IPS-18c (cell line): ENCODE data around the gene APOF.
"Not testable (repeated sequence)": the region's sequence is repeated elsewhere in the genome, so short reads cannot be mapped to it uniquely, and the experiment has no call there.

ENCODE experiments used
- H3K4me3 ChIP-seq: 2 replicates; pipeline ENCODE4 v1.7.0; 2013; ENCODE audit warnings: low read depth, mild to moderate bottlenecking, low read length, moderate library complexity; ENCODE audit not compliant: insufficient read depth
- H3K9me3 ChIP-seq: one replicate; pipeline ENCODE4 v1.6.1; 2013; ENCODE audit warnings: mild to moderate bottlenecking, low read length, moderate library complexity; ENCODE audit not compliant: control insufficient read depth, insufficient read depth

Gene APOF

DNA sequence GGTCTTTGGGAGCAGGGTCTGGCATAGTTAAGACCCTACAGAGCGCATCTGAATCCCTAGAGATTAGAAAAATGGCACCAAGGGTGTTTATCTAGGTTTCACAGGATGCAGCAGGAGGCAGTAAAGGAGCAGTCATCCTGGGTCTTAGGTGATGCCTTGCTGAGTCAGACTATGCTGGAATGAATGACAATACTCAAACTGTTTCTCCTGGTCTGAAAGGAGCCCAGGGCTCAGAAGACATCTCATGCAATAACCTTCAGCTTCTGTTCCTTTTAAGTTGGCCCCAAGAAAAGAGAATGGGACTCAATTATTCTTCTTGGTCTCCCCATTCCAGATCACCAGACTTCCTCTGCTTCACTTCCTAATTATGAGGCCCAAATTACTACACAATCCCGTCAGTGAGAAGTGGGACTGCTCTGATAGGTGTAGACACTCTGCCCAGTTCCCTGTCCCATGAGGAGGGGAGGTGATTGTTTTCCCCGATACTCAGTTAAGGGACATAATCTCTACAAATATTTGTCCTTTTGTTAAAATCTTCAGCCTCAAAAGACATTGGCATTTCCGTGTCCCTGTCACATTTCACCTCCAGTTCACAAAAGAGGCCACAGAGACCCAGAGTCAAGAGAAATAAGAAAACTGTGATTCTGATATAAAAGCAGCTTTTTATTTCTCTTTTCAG, 14.8 kb upstream of the APOF start:
- H3K9me3 ChIP-seq = no peaks in the 10 kb centered on the region
- no peak overlapping the region for H3K4me3 ChIP-seq

DNA sequence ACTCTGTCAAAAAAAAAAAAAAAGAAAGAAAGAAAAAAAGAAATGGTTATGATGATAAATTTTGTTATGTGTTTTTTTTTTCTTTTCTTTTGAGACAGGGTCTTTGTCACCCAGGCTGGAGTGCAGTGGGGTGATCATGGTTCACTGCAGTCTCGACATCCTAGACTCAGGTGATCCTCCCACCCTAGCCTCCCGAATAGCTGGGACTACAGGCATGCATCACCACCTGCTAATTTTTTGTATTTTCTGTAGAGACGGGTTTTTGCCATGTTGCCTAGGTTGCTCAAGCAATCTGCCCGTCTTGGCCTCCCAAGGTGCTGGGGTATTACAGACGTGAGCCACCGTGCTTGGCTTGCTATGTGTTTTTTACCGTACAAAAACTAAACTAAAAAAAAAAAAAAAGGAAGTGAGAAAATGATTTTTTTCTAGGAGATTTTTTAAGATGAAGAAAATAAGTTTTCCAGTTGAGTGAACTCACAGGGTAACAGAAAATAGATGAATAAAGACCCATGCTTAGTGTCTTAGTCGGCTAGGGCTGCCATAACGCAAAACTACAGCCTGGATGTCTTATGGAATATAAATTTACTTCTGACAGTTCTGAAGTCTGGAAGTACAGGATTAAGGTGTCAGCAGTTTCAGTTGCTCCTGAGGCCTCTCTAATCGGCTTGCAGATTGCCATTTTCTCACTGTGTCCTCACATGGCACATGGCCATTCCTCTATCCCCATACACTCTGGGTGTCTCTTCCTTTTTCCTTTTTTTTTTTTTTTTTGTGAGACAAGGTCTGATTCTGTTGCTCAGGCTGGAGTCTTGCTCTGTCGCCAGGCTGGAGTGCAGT, 13.2 kb upstream of the APOF start:
- H3K9me3 ChIP-seq = no peaks in the 10 kb centered on the region
- H3K4me3 ChIP-seq = no peak overlapping the region

DNA sequence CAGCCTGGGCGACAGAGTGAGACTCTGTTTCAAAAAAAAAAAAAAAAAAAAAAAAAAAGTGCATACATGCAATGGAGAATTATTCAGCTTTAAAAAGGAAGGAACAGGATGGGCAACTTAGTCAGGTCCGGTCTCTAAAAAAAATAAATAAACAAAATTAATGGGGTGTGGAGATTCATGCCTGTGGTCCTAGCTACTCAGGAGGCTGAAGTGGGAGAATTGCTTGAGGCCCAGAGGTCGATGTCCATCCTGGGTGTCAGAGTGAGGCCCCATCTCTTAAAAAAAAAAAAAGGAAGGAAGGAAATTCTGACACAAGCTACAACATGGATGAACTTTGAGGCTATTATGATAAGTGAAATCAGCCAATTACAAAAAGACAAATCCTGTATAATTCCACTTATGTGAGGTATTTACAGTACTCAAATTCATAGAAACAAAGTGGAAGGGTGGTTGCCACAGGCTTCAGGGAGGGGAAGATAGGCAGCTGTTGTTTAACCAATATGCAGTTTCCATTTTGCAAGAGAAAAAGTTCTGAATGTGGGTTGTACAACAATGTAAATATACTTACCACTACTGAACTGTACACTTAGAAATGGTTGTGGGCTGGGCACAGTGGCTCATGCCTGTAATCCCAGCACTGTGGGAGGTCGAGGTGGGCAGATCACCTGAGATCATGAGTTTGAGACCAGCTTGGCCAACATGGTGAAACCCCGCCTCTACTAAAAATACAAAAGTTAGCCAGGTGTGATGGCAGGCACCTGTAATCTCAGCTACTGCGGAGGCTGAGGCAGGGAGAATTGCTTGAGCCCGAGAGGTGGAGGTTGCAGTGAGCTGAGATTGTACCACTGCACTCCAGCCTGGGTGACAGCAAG, 12.3 kb upstream of the APOF start:
- Histone ChIP-seq H3K4me3 (no peak overlapping the region), H3K9me3 (no peaks in the 10 kb centered on the region)

DNA sequence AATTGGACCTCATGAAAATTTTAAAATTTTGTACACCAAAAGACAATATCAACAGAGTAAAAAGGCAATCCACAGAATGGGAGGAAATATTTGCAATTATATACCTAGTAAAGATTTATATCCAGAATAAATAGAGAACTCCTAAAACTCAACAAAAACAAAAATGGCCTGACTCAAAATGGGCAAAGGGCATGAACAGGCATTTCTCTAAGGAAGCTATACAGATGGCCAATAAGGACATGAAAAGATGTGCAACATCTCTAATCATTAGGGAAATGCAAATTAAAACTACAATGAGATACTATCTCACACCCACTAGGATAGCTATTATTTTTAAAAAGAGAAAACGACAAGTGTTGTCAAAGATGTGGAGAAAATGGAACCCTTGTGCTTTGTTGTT, 10.9 kb upstream of the APOF start:
- Histone ChIP-seq H3K4me3 (no peak overlapping the region), H3K9me3 (no peaks in the 10 kb centered on the region)

DNA sequence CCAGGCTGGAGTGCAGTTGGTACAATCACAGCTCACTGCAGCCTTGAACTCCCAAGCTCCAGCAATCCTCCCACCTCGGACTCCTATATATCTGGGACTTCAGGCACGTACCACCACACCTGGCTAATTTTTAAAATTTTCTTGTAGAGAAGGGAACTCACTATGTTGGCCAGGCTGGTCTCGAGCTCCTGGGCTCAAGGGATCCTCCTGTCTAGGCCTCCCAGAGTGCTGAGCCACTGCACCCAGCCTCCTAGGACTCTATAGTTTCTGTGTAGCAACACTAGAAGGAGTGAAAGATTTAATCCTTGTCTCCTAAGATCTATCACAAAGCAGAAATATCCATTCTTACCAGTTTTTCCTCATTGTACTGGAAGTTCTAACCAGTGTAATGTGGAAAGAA, 4.3 kb upstream of the APOF start:
- H3K4me3 ChIP-seq = no peak overlapping the region
- peaks cover 2% of the 10 kb centered on the region for H3K9me3 ChIP-seq

DNA sequence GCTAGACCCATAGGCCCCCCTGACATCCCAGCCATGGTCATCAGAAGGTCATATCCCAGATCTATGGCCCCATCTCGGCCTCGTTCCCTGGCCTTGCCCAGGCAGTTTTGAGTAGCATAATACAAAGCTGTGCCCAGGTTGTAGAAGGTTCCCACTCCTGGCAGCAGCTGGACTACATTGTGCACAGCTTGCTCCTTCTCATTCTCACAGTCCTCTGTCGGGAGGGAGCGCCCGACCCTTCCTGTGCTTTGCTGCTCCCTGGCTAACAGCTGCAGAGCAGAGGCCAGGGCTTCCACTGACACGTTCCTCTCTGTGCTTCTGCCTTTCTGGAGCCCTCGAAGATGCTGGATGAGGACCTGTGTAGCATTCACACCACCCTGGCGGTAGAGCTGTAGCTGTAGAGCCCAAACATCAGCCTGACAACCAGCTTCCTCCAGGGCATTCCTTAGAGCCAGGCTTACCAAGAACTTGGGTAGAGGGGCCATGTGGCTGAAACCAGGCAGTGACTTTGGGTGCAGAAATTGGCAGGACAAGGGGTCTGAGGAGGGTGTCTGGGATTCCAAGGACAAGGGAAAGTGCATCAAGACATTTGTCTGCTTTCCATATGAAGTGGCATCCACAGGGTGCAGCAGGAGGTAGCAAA, 1.0 kb downstream of the APOF start:
- H3K4me3 ChIP-seq = no peak overlapping the region

DNA sequence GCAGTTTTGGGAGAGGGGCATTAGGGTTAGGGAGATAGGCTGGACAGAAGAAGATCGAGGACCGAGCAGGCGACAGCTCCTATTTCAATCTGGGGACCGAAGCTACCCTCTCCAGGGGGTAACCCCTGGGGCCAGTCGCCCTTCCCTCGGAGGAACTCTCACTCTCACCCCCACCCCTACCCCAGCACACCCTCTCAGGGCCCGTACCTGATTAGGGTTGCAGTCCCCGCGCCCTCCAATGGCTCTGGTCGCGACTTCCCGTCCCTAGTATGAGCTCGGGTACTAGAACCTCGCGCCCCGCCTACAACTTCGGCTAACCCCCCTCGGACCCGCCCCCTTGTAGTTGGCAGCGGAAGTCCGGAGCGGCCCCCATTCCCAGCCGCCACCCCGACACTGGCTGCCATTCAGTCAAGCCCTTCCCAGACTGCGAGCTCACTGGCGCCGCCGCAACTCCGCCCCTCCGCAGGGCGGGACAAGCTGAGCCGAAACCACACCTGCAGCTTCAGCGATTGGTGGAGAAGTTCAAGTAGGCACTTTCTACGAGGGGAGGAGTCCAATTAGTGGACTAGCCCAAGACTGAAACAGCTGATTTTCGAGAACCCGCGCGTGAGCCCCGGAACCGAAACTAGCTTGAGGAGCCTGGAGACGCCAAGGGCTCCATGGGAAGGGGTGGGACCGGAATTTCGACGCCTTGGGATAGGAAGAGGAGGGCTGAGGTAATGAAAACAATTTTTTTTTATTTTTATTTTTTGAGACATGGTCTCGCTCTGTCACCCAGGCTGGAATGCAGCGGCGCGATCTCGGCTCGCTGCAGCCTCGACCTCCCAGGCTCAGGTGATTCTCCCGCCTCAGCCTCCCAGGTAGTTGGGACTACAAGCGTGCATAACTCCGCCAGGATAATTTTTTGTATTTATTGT, 2.5 kb downstream of the APOF start, which contains the start of gene STAT2:
Gene STAT2 (minus strand): TSS at position 257 of the 917 bp plus-strand sequence. CDS start 3,536 bp downstream, outside the sequence.
- Histone ChIP-seq H3K4me3 (peak within 1 kb of the TSS; percentile 73), H3K9me3 (no peaks in the 10 kb centered on the region)

More for the DNA sequence above, 1.0 kb downstream of the APOF start:
- peaks cover 2% of the 10 kb centered on the region for H3K9me3 ChIP-seq

DNA sequence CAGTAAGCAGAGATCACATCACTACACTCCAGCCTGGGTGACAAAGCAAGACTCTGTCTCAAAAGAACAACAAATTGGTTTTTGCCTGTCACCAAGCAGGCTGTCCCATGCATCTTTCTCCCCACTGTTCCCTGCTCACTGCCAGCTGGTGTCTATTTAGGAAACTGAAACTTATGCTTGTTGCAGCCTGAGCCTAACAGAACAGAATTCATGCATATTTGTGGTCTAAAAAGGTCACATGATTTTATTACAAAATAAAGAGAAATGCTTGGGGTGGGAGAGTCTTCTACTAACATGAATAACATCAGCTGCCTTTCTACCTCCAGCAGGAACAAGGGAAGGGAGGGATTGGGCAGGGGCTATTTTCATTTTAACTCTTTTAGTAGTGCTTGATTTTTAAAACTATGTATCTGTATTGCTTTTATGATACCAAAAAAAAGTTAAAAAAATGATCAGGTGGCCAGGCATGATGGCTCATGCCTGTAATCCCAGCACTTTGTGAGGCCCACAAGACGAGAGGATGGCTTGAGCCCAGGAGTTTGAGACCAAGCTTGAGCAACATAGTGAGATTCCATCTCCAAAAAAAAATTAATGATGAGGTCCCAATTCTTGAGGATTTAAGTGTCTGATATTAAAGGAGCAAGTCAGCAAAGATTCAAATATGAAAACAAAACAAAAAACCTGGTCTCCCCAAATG, 3.7 kb downstream of the APOF start:
- Histone ChIP-seq H3K4me3 (peak overlapping the region; percentile 73), H3K9me3 (peaks cover 3% of the 10 kb centered on the region)

DNA sequence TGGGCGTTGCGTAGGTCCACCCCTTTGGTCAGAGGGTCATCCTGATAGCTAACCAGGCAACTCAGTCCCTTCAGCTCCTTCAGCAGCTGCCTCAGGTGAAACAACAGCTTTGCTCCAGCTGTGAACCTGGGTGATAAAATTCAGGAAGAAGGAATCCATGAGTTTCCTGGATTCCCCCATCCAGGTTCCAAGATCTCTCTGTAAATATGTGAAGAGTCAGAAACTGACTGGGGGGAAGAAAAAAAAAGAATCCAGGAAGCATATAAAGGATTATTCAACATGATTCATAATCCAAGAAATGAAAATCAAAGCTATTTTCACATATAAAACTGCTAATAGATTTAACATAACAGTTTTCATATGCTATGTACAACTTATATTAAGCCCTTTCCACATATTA, 11.3 kb downstream of the APOF start:
- Histone ChIP-seq H3K9me3 (peaks cover 3% of the 10 kb centered on the region), H3K4me3 (no peak overlapping the region)

DNA sequence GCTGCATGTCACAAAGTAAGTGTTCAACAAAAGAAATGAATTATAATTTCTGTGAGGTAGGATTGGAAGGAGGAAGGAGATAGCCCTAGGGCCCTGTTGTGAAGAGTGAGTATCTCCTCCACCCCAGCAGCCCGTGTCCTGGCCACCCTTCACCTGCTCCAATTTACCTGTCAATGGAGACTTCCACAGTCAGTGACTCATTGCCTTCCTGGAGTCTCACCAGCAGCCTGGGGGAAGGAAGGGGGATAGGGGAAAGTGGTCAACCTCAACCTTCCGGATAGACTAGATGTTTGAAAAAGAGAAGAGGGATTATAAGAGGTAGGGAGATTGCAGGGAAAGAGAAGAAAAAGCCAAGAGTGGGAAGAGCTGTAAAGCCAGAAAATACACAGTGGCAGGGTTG, 12.0 kb downstream of the APOF start:
- Histone ChIP-seq H3K9me3 (peaks cover 3% of the 10 kb centered on the region), H3K4me3 (no peak overlapping the region)

DNA sequence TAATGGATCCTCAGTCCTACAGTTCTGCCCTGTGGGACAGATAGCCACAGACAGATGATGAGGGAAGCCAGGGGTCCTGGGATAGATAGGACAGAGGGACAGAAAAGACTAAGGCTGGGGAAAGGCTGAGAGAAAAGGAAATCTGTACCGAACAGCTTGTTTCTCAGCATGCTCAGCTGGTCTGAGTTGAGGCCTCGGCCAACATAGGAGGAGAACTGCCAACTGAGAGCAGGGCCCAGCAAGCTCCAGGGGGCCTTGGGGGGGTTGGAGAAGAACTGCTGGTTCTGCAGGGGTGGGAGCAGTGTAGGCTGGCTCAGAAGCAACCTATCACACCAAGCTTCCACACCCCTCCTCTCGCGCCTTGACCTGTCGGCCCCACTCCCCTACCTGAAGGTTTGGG, 13.9 kb downstream of the APOF start:
- Histone ChIP-seq H3K9me3 (no peaks in the 10 kb centered on the region), H3K4me3 (no peak overlapping the region)

DNA sequence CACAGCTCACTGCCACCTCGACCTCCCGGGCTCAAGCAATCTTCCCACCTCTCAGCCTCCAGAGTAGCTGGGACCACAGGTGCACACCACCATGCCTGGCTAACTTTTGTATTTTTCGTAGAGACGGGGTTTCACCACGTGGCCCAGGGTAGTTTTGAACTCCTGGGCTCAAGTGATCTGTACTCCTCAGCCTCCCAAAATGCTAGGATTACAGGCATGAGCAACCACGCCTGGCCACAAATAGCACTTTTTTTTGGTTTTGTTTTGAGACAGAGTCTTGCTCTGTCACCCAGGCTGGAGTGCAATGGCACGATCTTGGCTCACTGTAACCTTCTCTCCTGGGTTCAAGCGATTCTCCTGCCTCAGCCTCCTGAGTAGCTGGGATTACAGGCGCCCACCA, 15.4 kb downstream of the APOF start:
- not testable (repeated sequence) for H3K9me3 ChIP-seq, H3K4me3 ChIP-seq

DNA sequence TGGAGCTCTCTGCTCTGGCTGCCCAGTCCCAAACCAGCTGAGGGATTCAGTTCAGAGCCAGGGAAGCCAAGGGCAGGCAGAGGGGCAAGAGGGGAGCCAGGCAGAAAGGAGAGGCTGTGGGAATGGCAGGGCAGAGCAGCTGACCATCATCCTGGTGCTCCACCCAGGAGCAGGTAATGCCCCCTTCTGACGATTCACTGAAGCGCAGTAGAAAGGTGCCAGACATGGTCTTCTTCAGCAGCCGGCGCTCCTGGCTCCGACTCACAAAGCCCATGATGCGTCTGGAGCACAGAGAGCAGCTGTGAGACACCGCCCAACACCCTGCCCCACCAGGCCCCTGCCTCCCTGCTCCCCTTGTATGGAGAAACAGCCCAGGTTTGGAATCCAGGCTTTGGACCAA, 16.0 kb downstream of the APOF start:
- H3K9me3 ChIP-seq = no peaks in the 10 kb centered on the region
- no peak overlapping the region for H3K4me3 ChIP-seq

DNA sequence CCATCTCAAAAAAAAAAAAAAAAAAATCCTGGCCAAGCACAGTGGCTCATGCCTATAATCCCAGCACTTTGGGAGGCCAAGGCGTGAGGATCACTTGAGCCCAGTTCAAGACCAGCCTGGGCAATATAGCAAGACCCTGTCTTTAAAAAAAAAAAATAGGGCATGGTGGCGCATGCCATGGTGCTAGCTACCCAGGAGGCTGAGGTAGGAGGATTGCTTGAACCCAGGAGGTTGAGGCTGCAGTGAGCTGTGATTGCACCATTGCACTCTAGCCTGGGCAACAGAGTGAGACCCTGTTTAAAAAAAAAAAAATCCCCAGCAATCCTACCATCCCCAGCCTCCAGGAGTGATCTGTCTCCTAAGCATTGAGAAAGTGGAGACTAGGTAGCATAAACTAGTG, 20.4 kb downstream of the APOF start:
- not testable (repeated sequence) for H3K9me3 ChIP-seq, H3K4me3 ChIP-seq

DNA sequence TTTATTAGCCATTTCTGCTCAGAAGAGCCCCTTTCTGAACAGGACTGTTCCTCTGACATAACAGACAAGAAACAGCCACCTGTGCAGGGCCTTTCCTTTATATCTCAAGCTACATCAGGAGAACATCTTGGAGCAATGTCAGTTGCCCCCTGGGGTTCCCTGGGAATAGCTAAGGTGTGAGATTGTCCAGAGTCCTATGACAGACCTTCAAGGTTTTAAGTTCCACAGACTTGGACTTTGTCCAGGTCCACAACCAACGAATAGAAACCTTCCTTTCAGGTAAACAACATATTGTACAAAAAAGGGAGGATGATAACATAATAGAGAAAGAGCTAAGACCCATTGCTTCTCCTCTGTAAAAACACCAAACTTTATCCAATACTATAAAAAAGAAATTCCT, 21.0 kb downstream of the APOF start:
- Histone ChIP-seq H3K9me3 (no peaks in the 10 kb centered on the region), H3K4me3 (no peak overlapping the region)

DNA sequence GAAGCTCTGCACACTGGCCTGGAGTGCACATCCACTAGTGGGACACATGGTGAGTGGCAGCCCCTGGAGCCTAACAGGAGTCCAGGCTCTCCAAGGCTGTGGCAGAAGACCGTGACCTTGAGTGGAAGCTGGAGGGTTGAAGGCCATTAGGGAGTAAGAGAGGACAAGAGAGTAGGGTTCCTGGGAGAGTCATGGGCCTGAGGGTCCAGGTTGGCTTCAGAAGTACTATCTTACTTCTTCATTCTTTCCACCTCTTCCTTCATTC, 23.6 kb downstream of the APOF start:
- Histone ChIP-seq H3K4me3 (peak overlapping the region; percentile 6; the same call in 1 of the 2 replicates), H3K9me3 (no peaks in the 10 kb centered on the region)
